Nephron (organoid): ENCODE results near the gene RNF215.

Experiments used
- H3K27ac Mint-ChIP-seq, 3 experiments: 2 replicates each; pipeline ENCODE4 v1.8.0; 2020; ENCODE audit warnings: mixed read lengths in 3 of 3, mild to moderate bottlenecking in 2 of 3, moderate library complexity in 1 of 3
- H3K27me3 Mint-ChIP-seq: 2 replicates; pipeline ENCODE4 v1.8.0; 2021; ENCODE audit warnings: low read depth, mild to moderate bottlenecking, moderate library complexity, mixed read lengths
- H3K36me3 Mint-ChIP-seq: 2 replicates; pipeline ENCODE4 v1.8.0; 2020; ENCODE audit warnings: low read depth, mixed read lengths
- H3K4me1 Mint-ChIP-seq: 2 replicates; pipeline ENCODE4 v1.8.0; 2020; ENCODE audit warnings: mixed read lengths
- H3K4me3 Mint-ChIP-seq, 3 experiments: 2 replicates each; pipeline ENCODE4 v1.8.0; 2020; ENCODE audit warnings: mild to moderate bottlenecking in 3 of 3, mixed read lengths in 3 of 3, moderate library complexity in 2 of 3
- H3K9me3 Mint-ChIP-seq: 2 replicates; pipeline ENCODE4 v1.8.0; 2020; ENCODE audit warnings: mixed read lengths
- TF ChIP-seq, protein P1 (sequence below), 3 experiments: fragments of 200-600 bp; sonication (generic); IDR thresholded peaks; one replicate each; pipeline ENCODE4 v1.5.0; 2021; ENCODE audit warnings: antibody characterized with exemption in 3 of 3; ENCODE audit not compliant: unreplicated experiment in 3 of 3

The RNF215 gene

DNA sequence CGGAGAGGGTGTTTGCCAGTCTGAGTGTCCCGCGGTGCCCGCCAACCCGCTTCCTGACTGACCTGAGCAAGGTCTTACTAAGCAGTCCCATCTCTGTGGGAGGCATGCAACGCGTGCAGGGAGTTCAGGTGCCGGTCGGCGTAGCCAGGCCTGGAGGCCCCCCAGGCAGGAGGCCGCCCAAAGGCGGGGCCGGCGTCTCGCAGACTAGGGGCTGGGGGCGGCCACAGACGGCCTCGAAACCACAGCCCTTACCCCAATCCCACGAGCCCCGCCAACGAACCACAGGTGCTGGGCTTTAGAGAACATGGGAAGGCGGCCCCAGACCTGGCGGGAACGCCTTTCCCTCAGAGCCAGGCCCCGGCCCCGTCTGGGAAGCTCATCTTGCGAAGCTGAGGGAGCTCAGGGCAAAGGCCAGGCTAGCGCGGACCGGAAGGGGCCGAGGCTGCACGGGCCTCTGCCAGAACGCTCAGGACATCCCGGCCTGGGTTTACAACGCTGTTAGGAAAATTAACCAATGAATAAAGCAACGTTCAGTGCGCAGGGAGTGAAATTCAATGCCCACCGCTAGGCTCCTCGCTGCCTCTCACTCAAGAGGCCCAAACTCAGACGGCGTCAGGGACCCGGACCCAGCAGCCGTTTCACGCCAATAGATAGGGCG lies 36.2 kb upstream of the RNF215 start:
- Mint-ChIP-seq H3K9me3 (no peaks in the 10 kb centered on the region), H3K4me3 (peak overlapping the region; percentile 93 to 95 (median 94)), H3K4me1 (peaks cover 51% of the 10 kb centered on the region), H3K27ac (peak overlapping the region; percentile 98 to 100 (median 99)), H3K36me3 (peaks cover 8% of the 10 kb centered on the region), H3K27me3 (no peaks in the 10 kb centered on the region)
- TF ChIP-seq, protein P1, sequence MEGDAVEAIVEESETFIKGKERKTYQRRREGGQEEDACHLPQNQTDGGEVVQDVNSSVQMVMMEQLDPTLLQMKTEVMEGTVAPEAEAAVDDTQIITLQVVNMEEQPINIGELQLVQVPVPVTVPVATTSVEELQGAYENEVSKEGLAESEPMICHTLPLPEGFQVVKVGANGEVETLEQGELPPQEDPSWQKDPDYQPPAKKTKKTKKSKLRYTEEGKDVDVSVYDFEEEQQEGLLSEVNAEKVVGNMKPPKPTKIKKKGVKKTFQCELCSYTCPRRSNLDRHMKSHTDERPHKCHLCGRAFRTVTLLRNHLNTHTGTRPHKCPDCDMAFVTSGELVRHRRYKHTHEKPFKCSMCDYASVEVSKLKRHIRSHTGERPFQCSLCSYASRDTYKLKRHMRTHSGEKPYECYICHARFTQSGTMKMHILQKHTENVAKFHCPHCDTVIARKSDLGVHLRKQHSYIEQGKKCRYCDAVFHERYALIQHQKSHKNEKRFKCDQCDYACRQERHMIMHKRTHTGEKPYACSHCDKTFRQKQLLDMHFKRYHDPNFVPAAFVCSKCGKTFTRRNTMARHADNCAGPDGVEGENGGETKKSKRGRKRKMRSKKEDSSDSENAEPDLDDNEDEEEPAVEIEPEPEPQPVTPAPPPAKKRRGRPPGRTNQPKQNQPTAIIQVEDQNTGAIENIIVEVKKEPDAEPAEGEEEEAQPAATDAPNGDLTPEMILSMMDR (IDR thresholded peaks at IDR 0.05; ENCODE audit: unreplicated experiment in 3 of 3): peak in 1 of 3 experiments; percentile 26

DNA sequence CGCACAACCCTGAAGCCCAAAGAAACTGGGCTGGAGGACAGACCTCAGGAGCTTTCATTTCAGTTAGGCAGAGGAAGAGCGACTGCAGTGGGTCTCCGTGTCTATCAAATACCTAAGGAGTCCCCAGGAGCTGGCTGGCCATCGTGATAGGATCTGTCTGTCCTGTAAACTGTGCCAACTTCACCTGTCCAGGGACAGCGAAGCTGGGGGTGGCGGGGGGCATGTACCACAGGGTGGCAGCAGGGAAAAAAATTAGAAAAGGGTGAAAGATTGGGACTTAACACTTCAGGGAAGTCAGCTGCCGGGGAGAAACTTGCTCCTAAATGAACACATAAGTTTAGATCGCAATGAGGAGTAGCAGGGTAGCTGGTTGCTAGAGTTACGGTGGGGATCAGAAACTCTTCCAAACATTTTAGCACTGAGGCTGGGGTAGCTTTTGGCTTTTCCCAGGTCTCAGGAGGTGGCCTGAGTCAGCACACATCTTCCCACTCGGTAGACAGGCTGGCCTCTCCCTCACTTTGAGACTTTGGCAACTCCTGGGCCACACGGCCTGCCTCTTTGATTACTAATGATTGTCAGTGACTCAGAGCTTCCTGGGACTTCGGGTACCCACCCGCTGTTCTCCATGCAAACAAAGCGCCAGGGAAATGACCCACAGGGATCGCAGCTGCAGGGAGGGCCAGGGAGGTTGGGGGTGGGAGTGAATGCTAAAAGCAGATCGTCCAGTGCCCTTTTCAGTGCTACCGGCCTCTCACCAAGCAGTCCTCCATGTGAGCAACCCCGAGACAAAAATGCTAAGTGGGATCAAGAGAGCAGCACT lies 35.5 kb upstream of the RNF215 start:
- peaks cover 51% of the 10 kb centered on the region for H3K4me1 Mint-ChIP-seq
- H3K9me3 Mint-ChIP-seq: no peaks in the 10 kb centered on the region
- TF ChIP-seq, protein P1 (IDR thresholded peaks at IDR 0.05; ENCODE audit: unreplicated experiment in 3 of 3): no peak
- H3K27ac Mint-ChIP-seq: peak overlapping the region; percentile 98 to 100 (median 99)
- H3K4me3 Mint-ChIP-seq: peak overlapping the region; percentile 93 to 95 (median 94)
- peaks cover 8% of the 10 kb centered on the region for H3K36me3 Mint-ChIP-seq
- no peaks in the 10 kb centered on the region for H3K27me3 Mint-ChIP-seq

DNA sequence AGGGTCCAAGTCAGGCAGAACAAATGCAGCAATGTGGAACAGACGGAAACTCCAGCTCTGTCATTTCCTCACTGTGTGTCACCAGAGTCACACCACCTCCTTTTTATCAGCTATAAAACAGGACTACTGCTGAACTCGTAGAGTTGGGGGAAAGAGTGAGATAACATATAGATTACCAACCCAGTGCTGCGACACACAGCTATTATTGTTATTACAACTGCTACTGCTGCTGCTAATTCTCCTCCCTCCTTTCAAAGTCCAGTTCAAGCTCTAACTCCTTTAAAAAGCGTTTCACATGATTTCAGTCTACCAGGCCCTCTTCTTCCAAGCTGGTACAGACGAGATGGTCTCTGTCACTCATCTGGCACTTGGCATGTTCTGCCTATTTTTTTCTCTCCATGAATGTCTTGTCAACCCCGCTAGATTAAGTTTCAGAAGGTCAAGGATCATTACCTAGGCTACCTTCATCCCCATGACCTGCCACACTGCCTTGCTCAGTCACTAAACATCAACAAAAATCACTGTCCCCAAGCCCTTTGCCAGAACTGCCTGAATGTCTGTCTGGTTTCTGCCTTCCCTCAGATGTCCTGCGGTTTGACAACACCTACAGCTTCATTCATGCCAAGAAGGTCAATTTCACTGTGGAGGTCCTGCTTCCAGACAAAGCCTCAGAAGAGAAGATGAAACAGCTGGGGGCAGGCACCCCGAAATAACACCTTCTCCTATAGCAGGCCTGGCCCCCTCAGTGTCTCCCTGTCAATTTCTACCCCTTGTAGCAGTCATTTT lies 34.7 kb upstream of the RNF215 start:
- peak overlapping the region; percentile 93 to 95 (median 94) for H3K4me3 Mint-ChIP-seq
- TF ChIP-seq, protein P1 (IDR thresholded peaks at IDR 0.05; ENCODE audit: unreplicated experiment in 3 of 3): no peak
- peak overlapping the region; percentile 98 to 100 (median 99) for H3K27ac Mint-ChIP-seq
- H3K36me3 Mint-ChIP-seq: peaks cover 9% of the 10 kb centered on the region
- peaks cover 50% of the 10 kb centered on the region for H3K4me1 Mint-ChIP-seq
- no peaks in the 10 kb centered on the region for H3K27me3 Mint-ChIP-seq
- no peaks in the 10 kb centered on the region for H3K9me3 Mint-ChIP-seq

DNA sequence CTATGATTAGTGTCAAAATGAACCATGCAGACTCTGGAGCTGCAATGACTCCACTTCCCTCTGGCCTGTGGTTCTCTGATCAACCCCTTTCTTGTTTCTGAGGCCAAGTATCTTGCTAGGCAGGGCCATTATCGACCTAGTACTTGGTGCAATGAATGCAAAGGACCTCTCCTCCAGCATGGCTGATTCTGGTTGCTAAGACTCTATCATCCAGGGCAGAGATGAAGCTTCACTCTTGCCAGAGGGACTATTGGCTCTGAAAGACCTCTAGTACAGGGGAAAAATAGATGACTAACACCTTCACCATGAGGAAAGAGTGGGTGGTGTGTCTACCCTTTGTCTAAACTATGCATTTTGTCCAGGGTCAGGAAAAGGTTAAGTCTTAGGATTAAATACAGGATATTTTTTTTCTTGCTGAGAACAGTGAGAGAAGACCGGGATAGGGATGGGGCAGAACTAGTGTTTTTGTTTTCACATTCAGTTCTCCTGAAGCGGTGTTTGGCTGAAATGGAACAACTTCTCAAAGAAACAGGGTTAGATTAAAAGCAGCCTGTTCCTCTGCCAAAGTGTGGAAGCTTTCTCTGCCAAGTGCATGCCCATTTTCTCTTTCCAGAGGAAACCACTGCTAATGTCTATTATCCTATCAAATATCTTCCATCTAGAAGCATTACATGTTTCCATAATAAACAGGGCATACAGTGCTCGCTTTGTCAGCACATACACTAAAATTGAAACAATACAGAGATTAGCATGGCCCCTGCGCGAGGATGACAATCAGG lies 33.3 kb upstream of the RNF215 start:
- Mint-ChIP-seq H3K27me3 (no peaks in the 10 kb centered on the region), H3K27ac (peak overlapping the region; percentile 64 to 99 (median 88)), H3K9me3 (no peaks in the 10 kb centered on the region), H3K36me3 (peaks cover 22% of the 10 kb centered on the region), H3K4me3 (peak overlapping the region; percentile 29 to 67 (median 63)), H3K4me1 (peaks cover 45% of the 10 kb centered on the region)
- TF ChIP-seq, protein P1 (IDR thresholded peaks at IDR 0.05; ENCODE audit: unreplicated experiment in 3 of 3): no peak

DNA sequence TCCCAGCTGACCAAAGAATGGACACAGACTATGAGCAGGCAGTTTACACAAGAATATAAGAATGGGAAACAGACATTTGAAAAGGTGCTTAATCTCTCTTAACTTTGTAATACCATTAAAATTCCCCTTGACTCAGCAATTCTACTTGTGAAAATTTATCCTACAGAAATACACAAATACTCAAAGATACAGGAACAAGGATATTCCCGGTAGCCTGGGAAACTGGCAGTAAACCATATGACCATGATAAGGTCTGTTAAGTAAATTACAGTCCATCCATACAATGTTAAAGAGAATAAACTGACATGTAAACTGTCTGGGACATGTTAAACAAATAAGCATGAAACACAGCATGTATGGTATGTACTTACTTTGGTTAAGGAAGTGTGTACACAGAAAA lies 29.6 kb upstream of the RNF215 start:
- no peak overlapping the region for H3K4me3 Mint-ChIP-seq
- peaks cover 32% of the 10 kb centered on the region for H3K36me3 Mint-ChIP-seq
- H3K4me1 Mint-ChIP-seq: peaks cover 15% of the 10 kb centered on the region
- no peaks in the 10 kb centered on the region for H3K9me3 Mint-ChIP-seq
- no peak overlapping the region for H3K27ac Mint-ChIP-seq
- H3K27me3 Mint-ChIP-seq: no peaks in the 10 kb centered on the region
- TF ChIP-seq, protein P1 (IDR thresholded peaks at IDR 0.05; ENCODE audit: unreplicated experiment in 3 of 3): no peak
